HepG2 (cell line): ENCODE results near the gene SP5. TPM values are rescaled to one million over a fixed set of nuclear protein-coding genes. Genes with fewer than 3 reads are reported as not detected.

Experiments
- AGO2 ChIP-seq: fragments of 200-400 bp; formaldehyde crosslinking; optimal IDR thresholded peaks from 2 replicates; pipeline ENCODE3; 2017; ENCODE audit warnings: mild to moderate bottlenecking, low read depth, low read length, moderate library complexity
- HMGA1 ChIP-seq: sonication (generic); formaldehyde crosslinking; conservative IDR thresholded peaks from 2 replicates; pipeline ENCODE4 v1.4.0; 2020; ENCODE audit warnings: missing genetic modification reagents
- MED1 ChIP-seq: sonication (generic); formaldehyde crosslinking; IDR thresholded peaks from 2 replicates; pipeline ENCODE4 v1.4.0; 2020; ENCODE audit warnings: missing genetic modification reagents
- RELA ChIP-seq: sonication (generic); formaldehyde crosslinking; IDR thresholded peaks from 2 replicates; pipeline ENCODE4 v1.4.0; 2020; ENCODE audit warnings: missing genetic modification reagents
- SMYD3 ChIP-seq: sonication (generic); formaldehyde crosslinking; IDR thresholded peaks from 2 replicates; pipeline ENCODE4 v1.8.1; 2023; ENCODE audit warnings: mild to moderate bottlenecking, missing genetic modification reagents
- ZNF510 ChIP-seq: sonication (generic); formaldehyde crosslinking; IDR thresholded peaks from 2 replicates; pipeline ENCODE4 v1.4.0; 2020; ENCODE audit warnings: low read depth, mild to moderate bottlenecking, missing genetic modification reagents
- ZNF747 ChIP-seq: sonication (generic); formaldehyde crosslinking; IDR thresholded peaks from 2 replicates; pipeline ENCODE4 v1.8.1; 2023; ENCODE audit warnings: missing genetic modification reagents, mild to moderate bottlenecking, borderline replicate concordance
- polyA plus RNA-seq, 8 experiments: library from polyadenylated mRNA; depleted of rRNA in 3 of 8; stranded (reverse) in 7 of 8; unstranded in 1 of 8; fragments of >200 nt; fragmentation: Illumina TruSeq in 4 of 8; extraction: Trizol in 4 of 8; gene quantifications; 2 replicates each; pipeline versions ENCODE4 v1.2.1 to v1.2.3, GENCODE V29; 2011 to 2016; ENCODE audit warnings: low read depth in 4 of 8, missing spikeins in 1 of 8, mixed read lengths in 1 of 8; ENCODE audit not compliant: insufficient read depth in 1 of 8
- total RNA-seq, 5 experiments: library from RNA; depleted of rRNA; stranded (reverse); fragments of >200 nt; fragmentation: Illumina TruSeq; extraction: Trizol; gene quantifications; 2 replicates each; pipeline ENCODE4 v1.2.3, GENCODE V29; 2016; ENCODE audit warnings: low read depth in 1 of 5
- TF ChIP-seq, protein P1 (sequence below): IDR thresholded peaks from 2 replicates; pipeline ENCODE4 v1.6.1; 2018; ENCODE audit warnings: missing genetic modification reagents, mild to moderate bottlenecking, missing compliant biosample characterization
- TF ChIP-seq, protein P2 (sequence below): sonication (generic); formaldehyde crosslinking; IDR thresholded peaks from 2 replicates; pipeline ENCODE4 v1.8.0; 2022; ENCODE audit warnings: missing genetic modification reagents, mild to moderate bottlenecking, borderline replicate concordance
- TF ChIP-seq, protein P3 (sequence below): sonication (generic); formaldehyde crosslinking; IDR thresholded peaks from 2 replicates; pipeline ENCODE4 v1.4.0; 2020; ENCODE audit warnings: missing genetic modification reagents
- TF ChIP-seq, protein P4 (sequence below): sonication (generic); formaldehyde crosslinking; IDR thresholded peaks from 2 replicates; pipeline ENCODE4 v1.8.1; 2023; ENCODE audit warnings: mild to moderate bottlenecking, missing genetic modification reagents
- TF ChIP-seq, protein P5 (sequence below): sonication (generic); formaldehyde crosslinking; IDR thresholded peaks from 2 replicates; pipeline ENCODE4 v1.4.0; 2020; ENCODE audit warnings: missing genetic modification reagents
- TF ChIP-seq, protein P6 (sequence below): sonication (generic); formaldehyde crosslinking; IDR thresholded peaks from 2 replicates; pipeline ENCODE4 v1.4.0; 2020; ENCODE audit warnings: mild to moderate bottlenecking, missing genetic modification reagents, borderline replicate concordance

The SP5 gene
- total and polyA plus RNA-seq, 2 of the 13 experiments (the other 11 are each of a cell fraction or from before 2014, with no cell fraction given), result 50.8 to 119 TPM

DNA sequence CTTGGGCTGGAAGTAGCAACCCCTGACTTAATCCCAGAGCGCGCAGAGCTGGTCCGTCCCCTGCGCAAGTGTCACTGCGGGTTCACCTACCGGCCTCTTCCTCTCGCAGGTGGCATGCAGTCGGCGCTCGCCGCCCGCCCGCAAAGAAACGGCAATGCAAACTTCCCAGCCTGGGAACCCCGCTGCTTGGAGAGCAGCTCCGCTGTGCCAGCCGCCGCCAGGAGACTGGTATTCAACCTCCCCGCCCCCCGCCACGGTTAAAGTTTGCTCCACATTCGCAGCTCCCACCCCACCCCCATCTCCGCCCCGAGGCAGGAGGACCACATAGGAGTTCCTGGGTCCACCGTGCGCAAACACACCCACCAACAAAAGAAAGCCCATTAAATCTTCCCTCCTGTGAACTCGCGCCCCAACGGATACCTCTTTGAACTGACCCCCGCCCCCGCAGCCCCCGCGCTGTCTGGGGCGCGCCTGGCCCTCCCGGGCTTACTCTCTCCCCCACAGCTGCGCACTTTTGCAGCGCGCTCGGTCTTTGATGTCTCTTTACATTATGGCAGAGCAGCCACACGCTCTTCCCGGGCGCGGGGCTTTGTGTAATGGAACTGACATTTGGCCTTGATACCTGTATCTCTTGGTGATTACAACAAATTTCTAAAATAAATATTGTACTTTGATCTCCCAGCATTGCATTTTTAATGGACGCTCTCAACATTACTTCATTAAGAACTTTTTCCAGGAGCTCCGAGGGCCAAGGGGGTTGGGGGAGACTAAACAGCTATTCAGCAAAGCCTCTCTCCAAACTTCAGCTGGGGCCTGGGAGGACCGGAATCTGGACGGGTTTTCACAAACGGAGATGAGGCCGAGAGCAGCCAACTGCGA lies 3.1 kb upstream of the SP5 start (continued):
- TF ChIP-seq, protein P1, sequence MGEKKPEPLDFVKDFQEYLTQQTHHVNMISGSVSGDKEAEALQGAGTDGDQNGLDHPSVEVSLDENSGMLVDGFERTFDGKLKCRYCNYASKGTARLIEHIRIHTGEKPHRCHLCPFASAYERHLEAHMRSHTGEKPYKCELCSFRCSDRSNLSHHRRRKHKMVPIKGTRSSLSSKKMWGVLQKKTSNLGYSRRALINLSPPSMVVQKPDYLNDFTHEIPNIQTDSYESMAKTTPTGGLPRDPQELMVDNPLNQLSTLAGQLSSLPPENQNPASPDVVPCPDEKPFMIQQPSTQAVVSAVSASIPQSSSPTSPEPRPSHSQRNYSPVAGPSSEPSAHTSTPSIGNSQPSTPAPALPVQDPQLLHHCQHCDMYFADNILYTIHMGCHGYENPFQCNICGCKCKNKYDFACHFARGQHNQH (CRISPR knock-in tag), result peak; percentile 86
- TF ChIP-seq ZNF510 (CRISPR knock-in tag), result peak; percentile 96
- peak; percentile 57; the same call in 1 of the 2 replicates for TF ChIP-seq ZNF747 (CRISPR knock-in tag)
- TF ChIP-seq, protein P2, sequence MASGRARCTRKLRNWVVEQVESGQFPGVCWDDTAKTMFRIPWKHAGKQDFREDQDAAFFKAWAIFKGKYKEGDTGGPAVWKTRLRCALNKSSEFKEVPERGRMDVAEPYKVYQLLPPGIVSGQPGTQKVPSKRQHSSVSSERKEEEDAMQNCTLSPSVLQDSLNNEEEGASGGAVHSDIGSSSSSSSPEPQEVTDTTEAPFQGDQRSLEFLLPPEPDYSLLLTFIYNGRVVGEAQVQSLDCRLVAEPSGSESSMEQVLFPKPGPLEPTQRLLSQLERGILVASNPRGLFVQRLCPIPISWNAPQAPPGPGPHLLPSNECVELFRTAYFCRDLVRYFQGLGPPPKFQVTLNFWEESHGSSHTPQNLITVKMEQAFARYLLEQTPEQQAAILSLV (CRISPR knock-in tag), result peak; percentile 67; the same call in 1 of the 2 replicates
- peak; percentile 99 for TF ChIP-seq AGO2
- TF ChIP-seq, protein P3, sequence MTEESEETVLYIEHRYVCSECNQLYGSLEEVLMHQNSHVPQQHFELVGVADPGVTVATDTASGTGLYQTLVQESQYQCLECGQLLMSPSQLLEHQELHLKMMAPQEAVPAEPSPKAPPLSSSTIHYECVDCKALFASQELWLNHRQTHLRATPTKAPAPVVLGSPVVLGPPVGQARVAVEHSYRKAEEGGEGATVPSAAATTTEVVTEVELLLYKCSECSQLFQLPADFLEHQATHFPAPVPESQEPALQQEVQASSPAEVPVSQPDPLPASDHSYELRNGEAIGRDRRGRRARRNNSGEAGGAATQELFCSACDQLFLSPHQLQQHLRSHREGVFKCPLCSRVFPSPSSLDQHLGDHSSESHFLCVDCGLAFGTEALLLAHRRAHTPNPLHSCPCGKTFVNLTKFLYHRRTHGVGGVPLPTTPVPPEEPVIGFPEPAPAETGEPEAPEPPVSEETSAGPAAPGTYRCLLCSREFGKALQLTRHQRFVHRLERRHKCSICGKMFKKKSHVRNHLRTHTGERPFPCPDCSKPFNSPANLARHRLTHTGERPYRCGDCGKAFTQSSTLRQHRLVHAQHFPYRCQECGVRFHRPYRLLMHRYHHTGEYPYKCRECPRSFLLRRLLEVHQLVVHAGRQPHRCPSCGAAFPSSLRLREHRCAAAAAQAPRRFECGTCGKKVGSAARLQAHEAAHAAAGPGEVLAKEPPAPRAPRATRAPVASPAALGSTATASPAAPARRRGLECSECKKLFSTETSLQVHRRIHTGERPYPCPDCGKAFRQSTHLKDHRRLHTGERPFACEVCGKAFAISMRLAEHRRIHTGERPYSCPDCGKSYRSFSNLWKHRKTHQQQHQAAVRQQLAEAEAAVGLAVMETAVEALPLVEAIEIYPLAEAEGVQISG (CRISPR knock-in tag), result peak; percentile 83
- TF ChIP-seq RELA, result peak; percentile 77; the same call in 1 of the 2 replicates
- TF ChIP-seq, protein P4, sequence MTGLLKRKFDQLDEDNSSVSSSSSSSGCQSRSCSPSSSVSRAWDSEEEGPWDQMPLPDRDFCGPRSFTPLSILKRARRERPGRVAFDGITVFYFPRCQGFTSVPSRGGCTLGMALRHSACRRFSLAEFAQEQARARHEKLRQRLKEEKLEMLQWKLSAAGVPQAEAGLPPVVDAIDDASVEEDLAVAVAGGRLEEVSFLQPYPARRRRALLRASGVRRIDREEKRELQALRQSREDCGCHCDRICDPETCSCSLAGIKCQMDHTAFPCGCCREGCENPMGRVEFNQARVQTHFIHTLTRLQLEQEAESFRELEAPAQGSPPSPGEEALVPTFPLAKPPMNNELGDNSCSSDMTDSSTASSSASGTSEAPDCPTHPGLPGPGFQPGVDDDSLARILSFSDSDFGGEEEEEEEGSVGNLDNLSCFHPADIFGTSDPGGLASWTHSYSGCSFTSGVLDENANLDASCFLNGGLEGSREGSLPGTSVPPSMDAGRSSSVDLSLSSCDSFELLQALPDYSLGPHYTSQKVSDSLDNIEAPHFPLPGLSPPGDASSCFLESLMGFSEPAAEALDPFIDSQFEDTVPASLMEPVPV, result peak; percentile 87
- TF ChIP-seq, protein P5, sequence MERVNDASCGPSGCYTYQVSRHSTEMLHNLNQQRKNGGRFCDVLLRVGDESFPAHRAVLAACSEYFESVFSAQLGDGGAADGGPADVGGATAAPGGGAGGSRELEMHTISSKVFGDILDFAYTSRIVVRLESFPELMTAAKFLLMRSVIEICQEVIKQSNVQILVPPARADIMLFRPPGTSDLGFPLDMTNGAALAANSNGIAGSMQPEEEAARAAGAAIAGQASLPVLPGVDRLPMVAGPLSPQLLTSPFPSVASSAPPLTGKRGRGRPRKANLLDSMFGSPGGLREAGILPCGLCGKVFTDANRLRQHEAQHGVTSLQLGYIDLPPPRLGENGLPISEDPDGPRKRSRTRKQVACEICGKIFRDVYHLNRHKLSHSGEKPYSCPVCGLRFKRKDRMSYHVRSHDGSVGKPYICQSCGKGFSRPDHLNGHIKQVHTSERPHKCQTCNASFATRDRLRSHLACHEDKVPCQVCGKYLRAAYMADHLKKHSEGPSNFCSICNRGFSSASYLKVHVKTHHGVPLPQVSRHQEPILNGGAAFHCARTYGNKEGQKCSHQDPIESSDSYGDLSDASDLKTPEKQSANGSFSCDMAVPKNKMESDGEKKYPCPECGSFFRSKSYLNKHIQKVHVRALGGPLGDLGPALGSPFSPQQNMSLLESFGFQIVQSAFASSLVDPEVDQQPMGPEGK, result peak; percentile 100
- TF ChIP-seq MED1 (CRISPR knock-in tag), result peak; percentile 95
- no peak for TF ChIP-seq SMYD3 (CRISPR knock-in tag)
- TF ChIP-seq, protein P6, sequence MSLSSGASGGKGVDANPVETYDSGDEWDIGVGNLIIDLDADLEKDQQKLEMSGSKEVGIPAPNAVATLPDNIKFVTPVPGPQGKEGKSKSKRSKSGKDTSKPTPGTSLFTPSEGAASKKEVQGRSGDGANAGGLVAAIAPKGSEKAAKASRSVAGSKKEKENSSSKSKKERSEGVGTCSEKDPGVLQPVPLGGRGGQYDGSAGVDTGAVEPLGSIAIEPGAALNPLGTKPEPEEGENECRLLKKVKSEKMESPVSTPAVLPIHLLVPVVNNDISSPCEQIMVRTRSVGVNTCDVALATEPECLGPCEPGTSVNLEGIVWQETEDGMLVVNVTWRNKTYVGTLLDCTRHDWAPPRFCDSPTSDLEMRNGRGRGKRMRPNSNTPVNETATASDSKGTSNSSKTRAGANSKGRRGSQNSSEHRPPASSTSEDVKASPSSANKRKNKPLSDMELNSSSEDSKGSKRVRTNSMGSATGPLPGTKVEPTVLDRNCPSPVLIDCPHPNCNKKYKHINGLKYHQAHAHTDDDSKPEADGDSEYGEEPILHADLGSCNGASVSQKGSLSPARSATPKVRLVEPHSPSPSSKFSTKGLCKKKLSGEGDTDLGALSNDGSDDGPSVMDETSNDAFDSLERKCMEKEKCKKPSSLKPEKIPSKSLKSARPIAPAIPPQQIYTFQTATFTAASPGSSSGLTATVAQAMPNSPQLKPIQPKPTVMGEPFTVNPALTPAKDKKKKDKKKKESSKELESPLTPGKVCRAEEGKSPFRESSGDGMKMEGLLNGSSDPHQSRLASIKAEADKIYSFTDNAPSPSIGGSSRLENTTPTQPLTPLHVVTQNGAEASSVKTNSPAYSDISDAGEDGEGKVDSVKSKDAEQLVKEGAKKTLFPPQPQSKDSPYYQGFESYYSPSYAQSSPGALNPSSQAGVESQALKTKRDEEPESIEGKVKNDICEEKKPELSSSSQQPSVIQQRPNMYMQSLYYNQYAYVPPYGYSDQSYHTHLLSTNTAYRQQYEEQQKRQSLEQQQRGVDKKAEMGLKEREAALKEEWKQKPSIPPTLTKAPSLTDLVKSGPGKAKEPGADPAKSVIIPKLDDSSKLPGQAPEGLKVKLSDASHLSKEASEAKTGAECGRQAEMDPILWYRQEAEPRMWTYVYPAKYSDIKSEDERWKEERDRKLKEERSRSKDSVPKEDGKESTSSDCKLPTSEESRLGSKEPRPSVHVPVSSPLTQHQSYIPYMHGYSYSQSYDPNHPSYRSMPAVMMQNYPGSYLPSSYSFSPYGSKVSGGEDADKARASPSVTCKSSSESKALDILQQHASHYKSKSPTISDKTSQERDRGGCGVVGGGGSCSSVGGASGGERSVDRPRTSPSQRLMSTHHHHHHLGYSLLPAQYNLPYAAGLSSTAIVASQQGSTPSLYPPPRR (CRISPR knock-in tag), result peak; percentile 99; the same call in 1 of the 2 replicates
- no peak for TF ChIP-seq HMGA1 (CRISPR knock-in tag)
